SIG-M5 (cell line): ENCODE measurements around the gene PFKL.

Source experiments
- DNase-seq: peaks from one replicate; lab custom pipeline; 2025; lab: John Stamatoyannopoulos, UW

The PFKL gene

GRCh38 chr21:44363278-44363677 is 63.4 kb downstream of the PFKL start:
- no peak for DNase-seq

GRCh38 chr21:44364151-44365053 is 64.5 kb downstream of the PFKL start:
- no peak for DNase-seq

- DNase-seq = no peak
Observed at GRCh38 chr21:44365251-44365966, 65.6 kb downstream of the PFKL start.

GRCh38 chr21:44365967-44366585 is 66.2 kb downstream of the PFKL start:
- DNase-seq = no peak

- no peak for DNase-seq
Observed at GRCh38 chr21:44366586-44367211, 66.8 kb downstream of the PFKL start.

- no peak for DNase-seq
Observed at GRCh38 chr21:44368711-44369446, 69.0 kb downstream of the PFKL start.

GRCh38 chr21:44370027-44370735 is 70.3 kb downstream of the PFKL start:
- no peak for DNase-seq

GRCh38 chr21:44370786-44371410 is 71.0 kb downstream of the PFKL start:
- no peak for DNase-seq

GRCh38 chr21:44371596-44371995 is 71.7 kb downstream of the PFKL start:
- DNase-seq = no peak

- DNase-seq = no peak
Observed at GRCh38 chr21:44372616-44373015, 72.8 kb downstream of the PFKL start.

GRCh38 chr21:44374601-44375280 is 74.9 kb downstream of the PFKL start:
- no peak for DNase-seq

- no peak for DNase-seq
Observed at GRCh38 chr21:44375281-44375651, 75.4 kb downstream of the PFKL start.

GRCh38 chr21:44375761-44376241 is 75.9 kb downstream of the PFKL start:
- DNase-seq = no peak

GRCh38 chr21:44376606-44377005 is 76.8 kb downstream of the PFKL start:
- DNase-seq = no peak
